RPMI7951 (cell line): ENCODE data around the gene ANKDD1B. TPM values are rescaled to one million over a fixed set of nuclear protein-coding genes. Genes with fewer than 3 reads are reported as not detected.
"Not testable (repeated sequence)": the region's sequence is repeated elsewhere in the genome, so short reads cannot be mapped to it uniquely, and the experiment has no call there.

Source experiments
- DNase-seq: peaks from one replicate; pipeline ENCODE4 v3.0.0-alpha.2; 2012; ENCODE audit warnings: low read depth
- total RNA-seq: library from RNA; depleted of rRNA; stranded (reverse); fragments of >200 nt; shearing (Covaris generic); gene quantifications from 2 replicates; pipeline ENCODE4 v1.2.3, GENCODE V29; 2014; rRNA removed

The ANKDD1B gene
- total RNA-seq, result not detected in 2 replicates

DNA sequence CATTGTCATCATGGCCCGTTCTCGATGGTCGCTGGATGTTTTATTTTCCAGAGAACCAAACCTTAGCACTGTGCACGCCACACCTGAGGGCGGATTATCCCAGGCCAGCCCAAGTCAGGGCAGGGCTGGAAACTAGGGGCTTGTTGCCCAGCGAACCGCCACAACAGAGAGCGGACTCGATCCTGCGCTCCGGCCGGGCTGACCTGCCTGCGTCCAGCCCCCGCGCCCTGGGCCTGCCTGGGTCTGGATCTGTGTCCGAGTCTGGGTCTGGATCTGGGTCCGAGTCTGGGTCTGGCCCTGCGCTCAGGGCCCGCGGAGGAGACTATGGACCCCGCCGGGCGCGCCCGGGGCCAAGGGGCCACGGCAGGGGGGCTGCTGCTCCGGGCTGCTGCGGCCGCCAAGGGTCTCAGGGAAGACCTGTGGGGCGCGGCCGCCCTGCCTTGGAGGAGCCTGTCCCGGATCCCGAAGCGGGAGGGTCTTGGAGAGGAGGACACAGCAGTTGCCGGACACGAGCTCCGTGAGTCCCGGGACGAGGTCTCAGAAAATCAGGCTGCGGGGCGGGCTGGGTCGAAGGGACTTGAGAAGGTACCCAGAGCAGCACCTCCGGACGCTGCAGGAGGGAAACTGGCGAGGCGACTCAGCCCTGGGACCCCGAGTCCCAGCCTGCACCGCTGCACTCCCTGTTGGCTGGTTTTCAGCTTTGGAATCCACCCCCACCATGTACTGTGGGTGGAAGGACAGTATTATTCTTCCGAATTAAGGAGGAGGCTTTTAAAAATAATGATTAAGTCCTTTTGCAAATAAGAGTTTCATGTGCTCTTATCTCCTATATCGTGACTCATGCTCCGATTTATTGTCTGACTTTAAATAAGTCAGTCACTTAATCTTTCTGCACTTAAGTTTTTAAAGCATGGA lies at the start of gene ANKDD1B:
TSS of gene ANKDD1B (plus strand) at position 143 of the 915 bp plus-strand sequence. CDS start at position 325, 182 bp downstream.
- peak; percentile 34 for DNase-seq

DNA sequence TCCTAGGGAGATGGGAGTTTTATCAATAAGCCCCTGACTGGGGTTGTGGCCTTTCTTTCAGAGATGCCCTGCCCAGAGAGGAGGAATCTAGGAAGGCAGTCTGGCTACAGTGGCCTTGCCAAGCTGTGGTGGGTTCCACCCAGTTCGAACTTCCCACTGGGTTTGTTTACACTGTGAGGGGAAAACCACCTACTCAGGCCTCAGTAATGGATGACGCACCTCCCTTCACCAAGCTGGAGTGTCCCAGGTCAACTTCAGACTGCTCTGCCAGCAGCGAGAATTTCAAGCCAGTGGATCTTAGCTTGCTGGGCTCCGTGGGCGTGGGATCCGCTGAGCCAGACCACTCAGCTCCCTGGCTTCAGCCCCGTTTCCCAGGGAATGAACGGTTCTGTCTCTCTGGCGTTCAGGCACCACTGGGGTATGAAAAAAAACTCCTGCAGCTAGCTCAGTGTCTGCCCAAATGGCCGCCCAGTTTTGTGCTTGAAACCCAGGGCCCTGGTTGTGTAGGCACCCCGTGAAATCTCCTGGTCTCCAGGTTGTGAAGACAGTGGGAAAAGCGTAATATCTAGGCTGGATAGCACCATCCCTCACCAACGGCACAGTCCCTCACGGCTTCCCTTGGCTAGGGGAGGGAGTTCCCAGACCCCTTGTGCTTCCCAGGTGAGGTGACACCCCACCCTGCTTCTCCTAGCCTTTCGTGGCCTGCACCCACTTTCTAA lies 45.1 kb upstream of the ANKDD1B start:
- DNase-seq, result peak; percentile 81

DNA sequence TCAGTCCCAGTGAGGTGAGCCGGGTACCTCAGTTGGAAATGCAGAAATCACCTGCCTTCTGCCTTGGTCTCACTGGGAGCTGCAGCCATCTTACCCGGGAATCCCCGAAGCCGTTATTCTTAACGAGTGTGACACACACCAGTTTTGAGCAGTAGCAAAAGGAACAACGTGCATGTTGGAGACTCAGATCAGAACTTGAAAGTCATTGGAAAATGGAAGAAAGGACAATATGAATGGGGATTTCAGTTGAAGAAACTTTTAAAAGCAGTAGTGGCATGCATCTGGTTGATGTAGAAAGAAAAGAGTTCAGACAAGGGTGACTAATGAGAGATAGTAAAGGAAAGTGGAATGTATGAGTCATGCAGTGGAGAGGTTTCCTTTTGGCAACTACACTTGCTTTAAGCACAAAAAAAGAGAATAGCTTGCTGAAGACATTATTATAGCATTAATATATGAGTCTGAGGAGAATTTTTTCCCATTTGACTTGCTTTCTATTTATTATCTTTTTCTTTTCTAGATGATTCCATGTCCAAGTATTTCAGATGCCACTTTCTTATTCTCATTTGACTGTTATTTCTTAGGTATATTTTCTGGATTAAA lies 44.4 kb upstream of the ANKDD1B start:
- peak; percentile 88 for DNase-seq

- DNase-seq, result peak; percentile 42
These were observed 43.5 kb upstream of the ANKDD1B start for GRCh38 chr5:75567710-75568109.

GRCh38 chr5:75568202-75568601 lies 43.1 kb upstream of the ANKDD1B start:
- no peak for DNase-seq

GRCh38 chr5:75571547-75571946 lies 39.7 kb upstream of the ANKDD1B start:
- DNase-seq, result no peak

DNA sequence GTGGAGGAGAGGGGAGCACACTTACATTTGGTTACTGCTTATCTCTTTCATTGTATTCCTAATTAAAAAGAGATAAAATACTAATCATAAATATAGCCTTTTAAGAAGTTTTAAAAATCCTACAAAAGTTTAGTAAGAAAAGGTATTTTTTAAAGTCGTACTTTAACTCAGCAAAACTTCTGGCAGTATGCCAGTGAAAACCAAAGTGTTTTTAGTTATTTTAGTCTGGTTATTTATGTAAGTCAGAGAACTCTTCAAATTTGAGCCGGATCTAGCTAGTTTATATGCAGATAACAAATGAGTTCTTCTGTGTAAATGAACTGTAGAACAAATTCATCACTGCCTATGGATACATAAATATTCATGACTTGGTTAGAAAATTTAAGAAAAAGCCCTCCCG lies 36.5 kb upstream of the ANKDD1B start:
- no peak for DNase-seq

DNA sequence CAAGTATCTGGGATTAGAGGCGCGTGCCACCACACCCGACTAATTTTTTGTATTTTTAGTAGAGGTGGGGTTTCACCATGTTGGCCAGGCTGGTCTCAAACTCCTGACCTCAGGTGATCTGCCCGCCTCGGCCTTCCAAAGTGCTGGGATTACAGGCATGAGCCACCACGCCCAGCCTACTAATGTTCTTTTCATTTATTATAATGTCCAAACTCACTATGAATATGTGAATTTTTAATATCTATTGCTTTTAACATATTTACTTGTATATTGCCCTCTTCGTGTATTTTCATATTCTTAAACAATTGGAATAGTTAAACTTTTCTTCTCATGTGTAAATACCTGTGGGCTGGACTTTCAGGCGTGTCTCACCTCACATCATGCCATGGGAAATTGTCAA lies 33.0 kb upstream of the ANKDD1B start:
- not testable (repeated sequence) for DNase-seq

DNA sequence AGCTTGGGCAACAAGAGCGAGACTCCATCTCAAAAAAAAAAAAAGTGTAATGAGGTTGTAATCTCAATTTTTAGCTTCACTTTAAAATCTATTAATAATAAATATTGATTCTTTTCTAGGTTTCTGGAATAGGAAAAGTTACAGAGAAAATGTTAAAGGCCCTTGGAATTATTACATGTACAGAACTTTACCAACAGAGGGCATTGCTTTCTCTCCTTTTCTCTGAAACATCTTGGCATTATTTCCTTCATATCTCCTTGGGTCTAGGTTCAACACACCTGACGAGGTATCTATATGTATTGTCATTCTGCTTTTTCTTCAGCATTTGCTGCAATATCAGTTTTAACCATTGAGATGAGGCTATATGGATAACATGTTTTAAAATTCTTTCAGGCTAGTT lies 26.6 kb upstream of the ANKDD1B start:
- DNase-seq, result no peak

DNA sequence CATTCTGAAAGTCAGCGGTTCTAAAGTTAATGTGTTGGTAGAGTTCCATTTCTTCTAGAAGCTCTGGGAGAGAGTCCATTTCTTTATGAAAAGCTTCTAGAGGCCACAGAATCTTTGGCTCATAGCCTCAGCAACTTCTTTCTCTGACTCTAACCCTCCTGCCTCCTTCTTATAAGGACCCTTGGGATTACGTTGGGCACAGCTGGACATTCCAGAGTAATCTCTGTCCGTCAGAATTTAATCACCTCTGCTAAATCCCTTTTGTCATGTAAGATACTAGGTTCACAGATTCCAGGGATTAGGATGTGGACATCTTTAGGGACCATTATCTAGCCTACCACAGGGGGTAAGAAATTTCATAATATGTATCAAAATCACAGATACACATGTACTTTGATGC lies 22.6 kb upstream of the ANKDD1B start:
- DNase-seq, result no peak

- no peak for DNase-seq
These were observed 10.7 kb upstream of the ANKDD1B start for GRCh38 chr5:75600535-75600934.

- DNase-seq, result peak; percentile 6
These were observed 9.7 kb upstream of the ANKDD1B start for GRCh38 chr5:75601567-75601966.

GRCh38 chr5:75601996-75602395 lies 9.3 kb upstream of the ANKDD1B start:
- DNase-seq, result peak; percentile 37

GRCh38 chr5:75603371-75603770 lies 7.9 kb upstream of the ANKDD1B start:
- DNase-seq, result peak; percentile 11

DNA sequence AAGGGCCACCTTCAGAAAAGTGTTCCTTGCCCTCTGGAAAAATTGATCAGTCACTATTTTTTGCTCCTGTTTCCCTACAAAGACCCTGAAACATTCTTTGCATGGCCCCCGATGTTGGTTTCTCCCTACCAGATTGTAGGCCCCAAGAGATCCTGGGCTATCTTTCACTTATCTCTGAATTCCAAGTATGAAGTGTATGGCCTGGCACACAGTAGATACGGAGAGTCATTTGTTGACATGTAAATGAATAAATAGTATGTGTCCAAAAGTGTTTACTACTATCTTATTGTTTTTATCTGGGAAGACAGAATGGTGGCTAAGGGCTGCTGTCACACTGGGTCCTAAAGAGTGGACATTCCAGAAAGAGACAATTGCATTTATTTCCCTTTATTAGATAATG lies 7.4 kb upstream of the ANKDD1B start:
- DNase-seq, result no peak

GRCh38 chr5:75607341-75607740 lies 3.9 kb upstream of the ANKDD1B start:
- DNase-seq, result not testable (repeated sequence)

DNA sequence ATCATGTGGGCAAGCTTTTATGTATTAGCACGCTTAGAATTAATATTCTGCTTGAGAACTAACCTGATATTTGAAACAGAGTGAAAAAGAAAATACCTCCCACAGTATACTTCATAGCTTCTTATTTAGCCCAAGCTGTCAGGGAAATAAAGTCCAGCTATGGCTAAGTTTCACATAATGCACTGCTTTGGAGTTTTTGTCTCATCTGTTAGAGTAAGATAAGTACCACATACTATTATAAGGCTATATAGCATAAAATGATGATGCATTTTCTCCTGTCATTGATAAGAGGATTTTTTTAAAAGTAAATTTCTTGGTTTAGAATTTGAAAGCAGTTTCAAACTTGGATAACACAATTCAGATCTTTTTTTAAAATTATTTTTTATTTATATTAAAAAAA lies 2.4 kb upstream of the ANKDD1B start:
- DNase-seq, result no peak

DNA sequence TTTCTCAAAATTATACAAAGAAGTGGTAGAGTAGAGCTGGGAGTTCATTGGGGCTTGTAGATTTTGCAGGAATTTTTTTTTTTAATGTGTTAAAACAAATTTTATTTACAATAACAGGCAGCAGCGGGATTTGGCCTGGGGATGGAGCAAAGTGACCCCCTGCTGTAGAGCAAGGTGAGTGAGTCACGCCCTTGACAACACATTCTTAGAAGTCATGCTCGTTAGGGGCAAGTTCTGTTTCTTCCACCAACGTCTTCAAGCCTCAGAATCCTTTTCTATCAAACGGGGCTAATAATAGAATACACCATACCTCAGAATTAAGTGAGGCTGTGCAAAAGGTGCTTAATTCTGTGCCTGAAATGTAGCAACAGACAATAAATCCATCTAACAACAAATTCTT lies 1.1 kb upstream of the ANKDD1B start:
- DNase-seq, result no peak

- not testable (repeated sequence) for DNase-seq
These were observed 368 bp upstream of the ANKDD1B start for GRCh38 chr5:75610859-75611310.

DNA sequence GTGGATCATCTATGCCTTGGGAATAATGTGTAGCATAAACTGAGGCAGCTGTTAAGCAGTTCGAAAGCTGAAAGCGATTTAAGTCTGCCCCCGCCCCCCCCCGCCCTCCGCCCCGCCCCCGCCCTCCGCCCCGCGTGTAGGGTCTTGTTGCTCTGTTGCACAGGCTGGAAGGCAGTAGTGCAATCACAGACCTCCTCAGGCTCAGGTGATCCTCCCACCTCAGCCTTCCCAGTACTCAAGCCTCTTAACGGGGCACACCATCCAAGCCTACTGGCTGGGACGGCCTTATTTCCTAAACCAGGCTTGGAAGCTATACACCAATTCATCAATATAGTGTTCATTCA lies 945 bp downstream of the ANKDD1B start:
- DNase-seq, result no peak

GRCh38 chr5:75612901-75613300 lies 1.6 kb downstream of the ANKDD1B start:
- DNase-seq, result no peak

GRCh38 chr5:75614176-75614575 lies 2.9 kb downstream of the ANKDD1B start:
- no peak for DNase-seq
